Measurements from ENCODE around the gene TMA7B. TPM values are rescaled to one million over a fixed set of nuclear protein-coding genes. Genes with fewer than 3 reads are reported as not detected.

Gene TMA7B
- polyA plus RNA-seq, 1 donor: 0.10 TPM

GRCh38 chr22:39952347-39952746, 7.8 kb upstream of the TMA7B start:
- DNase-seq (ENCODE audit: low read depth): no peak

GRCh38 chr22:39953101-39953500, 7.1 kb upstream of the TMA7B start:
- DNase-seq (ENCODE audit: low read depth): no peak

GRCh38 chr22:39954584-39955055, 5.6 kb upstream of the TMA7B start:
- DNase-seq (ENCODE audit: low read depth): no peak

GRCh38 chr22:39955675-39956074, 4.5 kb upstream of the TMA7B start:
- no peak for DNase-seq (ENCODE audit: low read depth)

- DNase-seq (ENCODE audit: low read depth): no peak
Observed at GRCh38 chr22:39956932-39957664, 3.1 kb upstream of the TMA7B start.

- no peak for DNase-seq (ENCODE audit: low read depth)
Observed at GRCh38 chr22:39958009-39958711, 2.0 kb upstream of the TMA7B start.

DNA sequence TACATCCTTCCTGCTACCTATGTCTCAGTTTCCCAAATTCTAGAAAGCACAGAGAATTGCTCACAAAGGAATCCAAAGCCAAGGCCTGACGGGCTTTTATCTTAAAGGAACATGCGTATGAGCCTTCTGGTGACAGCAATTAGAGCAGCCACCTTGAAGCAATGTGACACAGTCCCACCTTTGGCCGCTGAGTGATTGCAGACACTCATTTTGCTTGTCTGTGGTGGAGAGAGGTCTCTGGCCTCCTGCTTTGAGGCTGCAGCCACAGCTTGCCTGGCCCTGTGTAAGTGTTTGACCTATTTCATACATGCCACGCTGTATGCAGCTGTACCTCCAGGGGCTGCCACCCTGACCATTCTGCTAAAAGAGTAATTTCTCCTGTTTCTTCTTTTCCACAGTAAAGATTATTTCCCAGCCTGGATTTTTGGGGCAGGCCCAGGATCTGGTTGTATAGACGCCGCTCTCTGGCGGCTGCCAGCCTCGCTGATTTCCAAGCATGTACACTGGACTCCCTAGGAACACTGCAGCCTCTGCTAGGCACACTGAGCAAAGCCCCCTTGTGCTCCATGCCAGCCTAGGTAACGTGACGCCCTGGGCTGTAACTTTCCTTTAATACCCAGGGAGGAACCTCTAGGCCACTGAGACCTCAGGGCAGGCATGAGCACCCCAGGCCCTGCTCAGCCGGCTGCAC, 1.1 kb upstream of the TMA7B start:
- DNase-seq (ENCODE audit: low read depth): no peak

DNA sequence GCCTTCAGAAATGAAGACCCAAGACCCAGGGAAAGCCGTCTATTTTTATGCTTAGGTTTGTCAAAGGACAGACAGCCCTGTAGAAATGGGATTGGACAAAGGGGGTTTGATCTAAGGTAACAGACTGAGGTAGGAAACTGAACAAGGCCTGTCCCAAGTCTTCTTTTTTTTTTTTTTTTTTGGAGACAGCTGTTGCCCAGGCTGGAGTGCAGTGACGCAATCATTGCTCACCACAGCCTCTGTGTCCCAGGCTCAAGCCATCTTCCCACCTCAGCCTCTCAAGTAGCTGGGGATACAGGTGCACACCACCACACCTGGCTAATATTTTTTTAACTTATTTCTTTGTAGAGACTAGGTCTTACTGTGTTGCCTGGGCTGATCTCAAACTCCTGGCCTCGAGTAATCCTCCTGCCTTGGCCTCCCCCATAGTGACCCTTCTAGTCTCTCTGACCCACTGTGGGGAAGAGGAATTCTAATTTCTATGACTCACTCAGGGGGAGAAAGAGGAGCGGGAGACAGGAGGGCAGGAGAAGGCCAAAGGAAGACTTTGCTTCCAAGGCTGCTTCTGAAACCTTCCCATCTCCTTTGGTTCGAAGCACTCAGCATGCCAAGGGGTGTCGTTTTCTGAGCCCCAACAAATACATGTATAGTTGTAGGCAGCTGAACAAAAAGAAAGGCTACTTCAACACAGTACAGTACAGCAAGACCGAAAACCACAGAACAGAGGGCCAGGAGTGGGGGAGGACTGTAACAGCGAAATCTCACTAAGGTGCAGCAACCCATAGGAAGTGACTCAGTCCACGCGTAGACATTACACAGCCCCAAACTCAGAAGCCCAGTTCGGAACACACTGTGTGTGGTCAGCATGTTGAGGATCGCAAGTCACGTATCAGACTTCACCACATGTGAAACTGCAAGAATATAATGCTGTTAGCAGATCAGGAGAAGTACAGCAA, 872 bp downstream of the TMA7B start:
- DNase-seq (ENCODE audit: low read depth): no peak

GRCh38 chr22:39962071-39962470, 1.9 kb downstream of the TMA7B start:
- no peak for DNase-seq (ENCODE audit: low read depth)

GRCh38 chr22:39965748-39966147, 5.6 kb downstream of the TMA7B start:
- DNase-seq (ENCODE audit: low read depth): no peak

DNA sequence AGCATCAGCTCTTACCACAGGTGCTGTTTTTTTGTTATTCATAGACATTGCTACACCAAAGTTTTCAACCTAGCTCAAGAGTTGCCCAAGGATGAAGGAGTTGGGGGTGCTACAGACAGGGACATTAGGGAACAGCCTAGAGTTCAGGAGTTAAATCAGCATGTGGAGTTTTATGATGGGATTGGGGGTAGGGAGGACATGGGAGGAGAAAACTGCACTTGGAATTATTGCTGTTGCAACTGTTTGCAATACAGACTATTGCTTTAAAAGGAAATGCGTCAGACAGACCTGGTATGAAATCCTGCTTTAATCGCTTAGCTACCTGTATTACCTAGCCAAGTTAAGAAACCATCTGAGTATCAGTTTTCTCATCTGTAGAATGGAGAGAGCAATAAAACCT, 6.3 kb downstream of the TMA7B start:
- DNase-seq (ENCODE audit: low read depth): no peak

DNA sequence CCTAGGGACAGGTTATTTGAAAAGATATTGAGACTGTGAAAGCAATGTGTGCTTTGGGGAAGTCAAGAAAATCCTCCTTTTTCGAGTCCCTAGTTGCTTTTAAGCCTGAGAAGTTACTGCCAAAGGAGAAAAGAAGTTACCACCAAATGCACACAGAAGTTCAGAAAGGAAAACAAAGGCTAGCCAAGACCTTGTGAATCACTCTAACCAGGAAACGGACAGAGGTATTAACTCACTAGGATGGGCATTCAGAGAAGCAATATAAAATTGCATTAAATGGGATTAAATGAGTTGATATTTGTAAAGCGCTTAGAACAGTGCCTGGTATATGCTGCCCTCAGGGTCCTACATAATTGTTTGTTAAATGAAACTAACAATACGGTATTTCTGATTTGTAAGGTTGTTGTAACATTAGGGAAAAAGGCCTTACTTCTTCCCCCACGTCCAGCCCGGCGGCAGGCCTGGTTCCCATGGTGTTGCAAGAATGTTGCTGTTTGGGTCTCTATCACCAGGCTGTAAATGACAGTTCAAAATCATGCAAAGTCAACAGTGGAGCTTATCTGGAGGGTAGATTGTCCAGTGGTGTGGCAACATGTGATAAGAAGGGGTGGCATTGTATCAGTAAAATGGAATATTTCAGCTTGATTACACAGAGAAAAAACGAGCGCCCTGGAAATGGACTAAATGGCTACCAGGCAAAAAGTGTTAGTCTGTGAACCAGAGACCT, 7.1 kb downstream of the TMA7B start:
- DNase-seq (ENCODE audit: low read depth): no peak

- DNase-seq (ENCODE audit: low read depth): no peak
Observed at GRCh38 chr22:39967996-39968972, 8.1 kb downstream of the TMA7B start.

DNA sequence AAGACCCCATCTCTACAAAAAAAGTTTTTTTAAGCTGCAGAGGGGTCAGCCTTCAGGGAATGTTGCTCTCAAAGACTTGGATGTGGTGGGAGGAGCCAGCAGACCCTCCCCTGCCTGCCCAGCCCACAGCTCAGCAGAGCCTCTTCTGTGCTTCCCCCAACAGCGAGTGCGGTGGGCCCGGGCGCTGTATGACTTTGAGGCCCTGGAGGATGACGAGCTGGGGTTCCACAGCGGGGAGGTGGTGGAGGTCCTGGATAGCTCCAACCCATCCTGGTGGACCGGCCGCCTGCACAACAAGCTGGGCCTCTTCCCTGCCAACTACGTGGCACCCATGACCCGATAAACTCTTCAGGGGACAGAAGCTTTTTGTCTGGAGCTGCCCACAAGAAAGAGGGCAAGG, 10.5 kb downstream of the TMA7B start:
- no peak for DNase-seq (ENCODE audit: low read depth)

DNA sequence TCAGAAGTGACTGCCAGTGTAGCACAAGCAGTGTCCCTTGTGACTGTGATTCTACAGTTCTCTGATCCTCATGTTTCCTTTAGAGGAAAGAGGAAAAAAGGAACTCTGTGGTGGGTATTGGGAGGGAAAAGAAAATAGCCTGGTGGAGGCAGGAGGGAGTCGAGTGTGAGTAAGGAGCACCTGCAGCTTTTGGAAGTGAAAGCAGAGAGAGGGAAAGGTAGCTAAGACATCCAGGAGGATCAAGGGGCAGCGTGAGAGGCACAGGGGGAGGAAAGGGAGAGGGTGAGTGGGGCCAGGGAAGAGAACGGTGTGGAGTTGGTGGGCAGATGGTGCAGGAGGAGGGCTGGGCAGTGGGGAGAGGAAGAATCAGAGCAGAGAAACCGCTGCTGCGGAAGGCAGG, 12.4 kb downstream of the TMA7B start:
- DNase-seq (ENCODE audit: low read depth): no peak

GRCh38 chr22:39973656-39974055, 13.5 kb downstream of the TMA7B start:
- DNase-seq (ENCODE audit: low read depth): no peak

DNA sequence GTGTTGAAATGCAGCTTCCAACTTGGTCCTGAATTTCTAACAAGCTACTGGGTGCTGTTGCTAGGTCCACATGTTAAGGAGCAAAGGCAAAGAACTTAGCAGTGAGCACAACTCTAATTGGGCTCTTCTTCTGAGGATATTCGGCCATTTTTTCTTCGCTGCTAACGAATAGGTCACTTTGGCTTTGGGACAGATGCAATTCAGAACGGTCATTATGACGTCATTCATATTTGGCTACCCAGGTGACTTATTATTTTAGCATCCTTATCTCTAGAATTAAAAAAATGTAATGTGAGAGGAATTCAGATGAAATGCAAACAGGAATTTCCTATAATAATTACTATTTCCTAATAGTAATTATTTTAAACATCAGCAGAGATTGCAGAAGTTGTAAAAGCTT, 13.9 kb downstream of the TMA7B start:
- DNase-seq (ENCODE audit: low read depth): no peak

DNA sequence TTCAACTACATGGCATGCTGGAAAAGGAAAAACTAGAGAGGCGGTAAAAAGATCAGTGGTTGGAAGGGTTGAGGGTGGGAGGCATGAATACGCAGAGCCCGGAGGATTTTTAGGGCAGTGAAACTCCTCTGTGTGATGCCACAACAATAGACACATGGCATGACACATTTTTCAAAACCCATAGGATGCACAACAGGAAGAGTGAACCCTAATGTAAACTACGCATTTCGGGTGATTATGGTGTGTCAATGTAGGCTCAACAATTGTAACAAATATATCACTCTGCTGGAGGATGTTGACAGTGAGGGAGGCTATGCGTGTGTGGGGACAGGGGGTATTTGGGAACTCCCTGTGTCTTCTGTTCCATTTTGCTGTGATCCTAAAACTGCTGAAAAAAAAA, 18.9 kb downstream of the TMA7B start:
- no peak for DNase-seq (ENCODE audit: low read depth)

GRCh38 chr22:39979458-39979857, 19.3 kb downstream of the TMA7B start:
- DNase-seq (ENCODE audit: low read depth): no peak

- DNase-seq (ENCODE audit: low read depth): no peak
Observed at GRCh38 chr22:39980596-39980995, 20.4 kb downstream of the TMA7B start.
